HCT116 (cell line): ENCODE measurements around the gene SLC1A1.

ENCODE experiments used
- ATF3 ChIP-seq: IDR thresholded peaks from 2 replicates; pipeline ENCODE4 v1.6.1; 2012
- CEBPB ChIP-seq: IDR thresholded peaks from 2 replicates; pipeline ENCODE4 v1.6.1; 2012; ENCODE audit warnings: low read depth
- CTCF ChIP-seq, 3 experiments: fragments of 200-600 bp in 1 of 3; sonication (generic) in 1 of 3; IDR thresholded peaks in 2 of 3; conservative IDR thresholded peaks in 1 of 3; 2 replicates each; pipeline ENCODE4 v1.5.1; 2012 to 2017; ENCODE audit warnings: low read depth in 2 of 3, low read length in 2 of 3, antibody characterized with exemption in 1 of 3, borderline replicate concordance in 1 of 3, control low read depth in 1 of 3, mild to moderate bottlenecking in 1 of 3, mixed read lengths in 1 of 3, mixed run types in 1 of 3, moderate library complexity in 1 of 3; ENCODE audit not compliant: insufficient read depth in 1 of 3
- EZH2 ChIP-seq: fragments of 200-600 bp; sonication (generic); IDR thresholded peaks from 2 replicates; pipeline ENCODE4 v1.6.1; 2017; ENCODE audit warnings: antibody characterized with exemption, mixed run types
- EZH2phosphoT487 ChIP-seq: fragments of 200-600 bp; IDR thresholded peaks from 2 replicates; pipeline ENCODE4 v1.6.1; 2018; ENCODE audit warnings: antibody characterized with exemption, borderline replicate concordance
- FOSL1 ChIP-seq: IDR thresholded peaks from 2 replicates; pipeline ENCODE4 v1.6.1; 2012; ENCODE audit warnings: low read depth
- MAX ChIP-seq: IDR thresholded peaks from 2 replicates; pipeline ENCODE4 v1.6.1; 2012
- POLR2A ChIP-seq: IDR thresholded peaks from 2 replicates; pipeline ENCODE4 v1.7.0; 2011; ENCODE audit warnings: borderline replicate concordance; ENCODE audit not compliant: insufficient read depth, insufficient read length; ENCODE audit errors: extremely low read depth
- POLR2AphosphoS5 ChIP-seq: IDR thresholded peaks from 2 replicates; pipeline ENCODE4 v1.6.1; 2011; ENCODE audit warnings: mild to moderate bottlenecking, low read depth, low read length, moderate library complexity
- SRF ChIP-seq: IDR thresholded peaks from 2 replicates; pipeline ENCODE4 v1.6.1; 2012; ENCODE audit warnings: low read depth
- YY1 ChIP-seq: IDR thresholded peaks from 2 replicates; pipeline ENCODE4 v1.6.1; 2011; ENCODE audit warnings: low read length, low read depth, moderate library complexity, mild to moderate bottlenecking; ENCODE audit not compliant: insufficient replicate concordance; ENCODE audit errors: extremely low read depth
- ZNF274 ChIP-seq: fragments of 200-500 bp; sonication (Bioruptor generic); IDR thresholded peaks from 2 replicates; pipeline ENCODE4 v1.6.1; 2014; ENCODE audit warnings: mild to moderate bottlenecking, low read depth, low read length, inconsistent platforms

- no peak for TF ChIP-seq EZH2
- no peak for TF ChIP-seq CTCF (IDR thresholded peaks at IDR 0.05 in 2 of 3, conservative IDR thresholded peaks at IDR 0.05 in 1 of 3; ENCODE audit: borderline replicate concordance in 1 of 3, insufficient read depth in 1 of 3, low read depth in 2 of 3, low read length in 2 of 3)
- no peak for TF ChIP-seq SRF
- TF ChIP-seq MAX = no peak
- TF ChIP-seq YY1 = no peak
- TF ChIP-seq POLR2A = no peak
- no peak for TF ChIP-seq EZH2phosphoT487
- TF ChIP-seq ZNF274 = no peak
- TF ChIP-seq POLR2AphosphoS5 = no peak
- TF ChIP-seq CEBPB = no peak
- TF ChIP-seq FOSL1 = no peak
- no peak for TF ChIP-seq ATF3
Observed at GRCh38 chr9:4600368-4600767, 110.1 kb downstream of the SLC1A1 start.
